NCI-H2227 treated with DMSO at 0.1 percent for 48 hours (cell line): ENCODE measurements around the gene PCED1A.

Source experiments
- DNase-seq: peaks from one replicate; lab custom pipeline; 2025; lab: John Stamatoyannopoulos, UW

Gene PCED1A

GRCh38 chr20:2840138-2840966 lies at the start of gene PCED1A, which contains the start of gene VPS16:
Gene PCED1A, minus strand, starts transcription at chr20:2840655. Its CDS starts 743 bp downstream, at chr20:2839912.
Gene VPS16, plus strand, starts transcription at chr20:2840745. Its CDS starts 30 bp downstream, at chr20:2840775.
- DNase-seq: peak; percentile 84

- DNase-seq: no peak
Observed at GRCh38 chr20:2889797-2890196, 49.3 kb upstream of the PCED1A start.

GRCh38 chr20:2889209-2889608 lies 48.8 kb upstream of the PCED1A start:
- no peak for DNase-seq

GRCh38 chr20:2888224-2888955 lies 47.9 kb upstream of the PCED1A start:
- no peak for DNase-seq

GRCh38 chr20:2887715-2888114 lies 47.3 kb upstream of the PCED1A start:
- DNase-seq: no peak

- DNase-seq: no peak
Observed at GRCh38 chr20:2883726-2884637, 43.5 kb upstream of the PCED1A start.

GRCh38 chr20:2880650-2881049 lies 40.2 kb upstream of the PCED1A start:
- DNase-seq: no peak

GRCh38 chr20:2879146-2879545 lies 38.7 kb upstream of the PCED1A start:
- no peak for DNase-seq

- DNase-seq: no peak
Observed at GRCh38 chr20:2878515-2878914, 38.1 kb upstream of the PCED1A start.

- DNase-seq: no peak
Observed at GRCh38 chr20:2875690-2876203, 35.3 kb upstream of the PCED1A start.

- DNase-seq: peak; percentile 32
Observed at GRCh38 chr20:2874456-2874855, 34.0 kb upstream of the PCED1A start.

GRCh38 chr20:2873747-2874041 lies 33.2 kb upstream of the PCED1A start:
- DNase-seq: peak; percentile 56

- peak; percentile 91 for DNase-seq
Observed at GRCh38 chr20:2873010-2873746, 32.7 kb upstream of the PCED1A start, which contains the start of gene PTPRA. Gene PTPRA, plus strand, starts transcription at chr20:2873481. Its CDS starts 90,797 bp downstream, at chr20:2964278.

GRCh38 chr20:2872459-2873009 lies 32.1 kb upstream of the PCED1A start:
- DNase-seq: peak; percentile 63

- no peak for DNase-seq
Observed at GRCh38 chr20:2871661-2872458, 31.4 kb upstream of the PCED1A start.

GRCh38 chr20:2871111-2871465 lies 30.6 kb upstream of the PCED1A start:
- no peak for DNase-seq

GRCh38 chr20:2869381-2869780 lies 28.9 kb upstream of the PCED1A start:
- DNase-seq: no peak

GRCh38 chr20:2867081-2867864 lies 26.8 kb upstream of the PCED1A start:
- DNase-seq: no peak

GRCh38 chr20:2866236-2866635 lies 25.8 kb upstream of the PCED1A start:
- DNase-seq: no peak
